Measurements from ENCODE around the gene IDUA. TPM values are rescaled to one million over a fixed set of nuclear protein-coding genes. Genes with fewer than 3 reads are reported as not detected.
A peak's percentile ranks its signal among the peaks of the same experiment; 100 is the strongest.

Gene IDUA
- total RNA-seq, 5 donors from 2014 or later (not counting 1 experiment from before 2014, with no cell fraction given), result 60.4 to 96.5 (median 78.7) TPM

DNA sequence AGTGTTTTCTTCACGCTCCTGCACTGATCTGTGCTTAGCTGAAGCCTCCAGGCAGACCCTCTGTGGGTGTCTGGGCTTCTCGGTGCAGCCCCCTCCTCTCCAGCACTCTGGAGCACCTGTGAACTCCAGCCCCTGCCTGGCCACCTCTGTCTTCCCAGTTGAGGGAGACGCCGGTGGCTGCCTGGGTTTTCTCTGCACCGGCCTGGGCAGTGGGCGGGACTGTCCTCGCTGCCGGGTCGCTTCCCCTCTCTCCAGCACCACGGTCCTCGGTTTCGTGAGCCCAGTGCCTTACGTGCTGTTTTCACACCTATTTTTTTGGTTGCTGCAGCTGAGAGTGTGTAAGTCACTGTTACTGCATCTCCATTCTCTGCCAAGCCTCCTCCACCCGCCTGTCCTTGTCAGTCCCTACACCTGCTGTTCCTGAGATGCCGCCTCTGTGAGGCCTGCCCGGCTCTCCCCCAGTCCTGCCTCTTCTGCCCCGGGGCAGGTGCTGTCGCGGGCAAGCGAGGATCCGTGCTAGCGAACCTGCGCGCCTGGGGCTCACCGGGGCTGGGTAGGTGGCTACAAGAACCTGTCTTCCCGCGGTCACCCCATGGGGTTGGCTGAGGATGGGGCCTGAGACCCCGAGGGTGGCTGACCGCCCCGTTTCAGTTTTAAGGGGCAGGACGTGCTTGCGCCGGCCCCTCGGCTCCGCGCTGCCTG, 22.1 kb downstream of the IDUA start:
- ATAC-seq (replicated peaks in 1 of 4) (peak in 1 of 4 experiments; percentile 8), DNase-seq (peak in 29 of 35 experiments; percentile 12 to 59 (median 24))
- Mint-ChIP-seq H3K9me3 (no peaks in the 10 kb centered on the region), H3K36me3 (no peaks in the 10 kb centered on the region), H3K4me1 (peaks cover 11 to 18% (median 12%) of the 10 kb centered on the region in 3 donors), H3K27ac (peak overlapping the region in 1 of 2 donors; percentile 72), H3K27me3 (peaks cover 32 to 45% of the 10 kb centered on the region in 2 donors), H3K4me3 (peak overlapping the region; percentile 68 to 77 (median 76))
- WGBS (ENCODE audit: insufficient coverage), result 2% methylated on average over 21 of the region's 36 CpGs
- Histone ChIP-seq H3K9me3 (no peaks in the 10 kb centered on the region), H3K4me1 (ENCODE audit: control insufficient read depth in 1 of 2, extremely low read depth in 1 of 2, insufficient read depth in 2 of 2, low read length in 2 of 2) (peaks cover 2 to 38% of the 10 kb centered on the region in 2 experiments), H3K27ac (ENCODE audit: low read length) (no peak overlapping the region), H3K36me3 (ENCODE audit: control insufficient read depth in 2 of 2, extremely low read depth in 1 of 2, insufficient read depth in 1 of 2, low read length in 1 of 2) (no peaks in the 10 kb centered on the region), H3K27me3 (replicated peaks in 1 of 2; ENCODE audit: control insufficient read depth in 2 of 2, extremely low read depth in 1 of 2, insufficient read depth in 2 of 2, low read length in 1 of 2) (peaks cover 2 to 47% of the 10 kb centered on the region in 2 experiments), H3K4me3 (ENCODE audit: control insufficient read depth in 1 of 2, extremely low read depth in 1 of 2, low read length in 1 of 2) (peak overlapping the region; percentile 61 to 72)
- POLR2A ChIA-PET, result no interaction called here
- CTCF ChIA-PET, result interaction anchor here in 1 of 2 donors (0.7 kb wide), 1 partner anchor 19 kb away, joined by 3 read pairs; no protein-coding TSS in a partner anchor

DNA sequence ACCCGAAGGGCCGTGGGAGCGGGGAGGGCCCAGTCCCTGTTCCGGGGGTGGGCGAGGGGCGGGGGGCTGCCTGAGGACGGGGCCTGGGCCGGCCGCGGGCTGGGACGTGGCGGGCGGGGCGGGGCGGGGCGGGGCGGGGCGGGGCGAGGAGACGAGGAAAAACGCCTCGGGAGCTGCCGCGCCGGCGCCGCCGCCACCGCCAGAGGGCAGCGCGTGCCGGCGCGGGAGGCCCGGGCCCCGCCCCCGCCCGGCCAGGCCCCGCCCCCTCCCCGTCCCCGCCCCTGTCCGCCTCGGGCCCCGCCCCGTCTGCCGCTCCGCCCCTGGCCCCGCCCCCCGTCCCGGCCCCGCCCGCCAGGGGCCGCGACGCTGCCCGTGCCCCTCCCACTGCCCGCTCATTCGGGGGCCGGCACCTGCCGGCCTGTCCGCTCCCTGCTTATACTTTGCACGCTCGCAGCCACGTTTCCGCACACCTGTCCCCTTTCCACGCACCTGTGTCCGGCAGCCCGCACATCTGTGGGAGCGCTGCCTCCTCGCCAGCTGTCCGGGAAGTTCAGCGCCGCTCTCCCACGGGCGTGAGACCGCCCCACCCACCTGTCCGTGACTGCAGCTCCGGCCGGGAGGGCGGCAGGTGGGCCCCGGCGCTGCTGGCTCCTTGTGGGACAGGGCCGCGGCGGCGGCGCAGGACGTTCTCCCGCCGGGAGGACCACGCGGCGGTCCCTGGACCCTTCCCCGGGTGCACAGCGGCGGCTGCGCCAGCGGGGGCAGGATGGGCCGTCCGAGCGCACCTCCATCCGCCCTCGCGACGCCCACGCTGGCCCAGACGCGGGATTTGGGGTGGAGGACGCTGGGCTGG, 22.9 kb downstream of the IDUA start:
- no peaks in the 10 kb centered on the region for H3K36me3 Mint-ChIP-seq
- H3K36me3 ChIP-seq (ENCODE audit: control insufficient read depth in 2 of 2, extremely low read depth in 1 of 2, insufficient read depth in 1 of 2, low read length in 1 of 2), result no peaks in the 10 kb centered on the region
- peak overlapping the region; percentile 83 to 90 (median 86) for H3K4me3 Mint-ChIP-seq
- peak overlapping the region; percentile 68 for H3K27ac ChIP-seq (ENCODE audit: low read length)
- H3K4me1 Mint-ChIP-seq, result peaks cover 11 to 19% (median 12%) of the 10 kb centered on the region in 3 donors
- H3K9me3 Mint-ChIP-seq, result no peaks in the 10 kb centered on the region
- DNase-seq (peak; percentile 27 to 78 (median 57)), ATAC-seq (replicated peaks in 1 of 4) (peak; percentile 43 to 64 (median 55))
- peak overlapping the region in 1 of 2 donors; percentile 52 for H3K27ac Mint-ChIP-seq
- H3K4me1 ChIP-seq (ENCODE audit: control insufficient read depth in 1 of 2, extremely low read depth in 1 of 2, insufficient read depth in 2 of 2, low read length in 2 of 2), result peaks cover 2 to 38% of the 10 kb centered on the region in 2 experiments
- H3K4me3 ChIP-seq (ENCODE audit: control insufficient read depth in 1 of 2, extremely low read depth in 1 of 2, low read length in 1 of 2), result peak overlapping the region; percentile 70 to 80
- ChIA-PET POLR2A (interaction anchor here in 1 of 2 donors (0.6 kb wide), 1 partner anchor 564 kb away, joined by 6 read pairs; no protein-coding TSS in a partner anchor), CTCF (interaction anchor here in 1 of 2 donors (0.7 kb wide), 1 partner anchor 337 kb away, joined by 3 read pairs; the partner anchor contains the start of gene UVSSA)
- peaks cover 27 to 38% of the 10 kb centered on the region in 2 donors for H3K27me3 Mint-ChIP-seq
- H3K27me3 ChIP-seq (replicated peaks in 1 of 2; ENCODE audit: control insufficient read depth in 2 of 2, extremely low read depth in 1 of 2, insufficient read depth in 2 of 2, low read length in 1 of 2), result peaks cover 2 to 39% of the 10 kb centered on the region in 2 experiments
- 2% methylated on average over 59 of the region's 109 CpGs for WGBS (ENCODE audit: insufficient coverage)
- H3K9me3 ChIP-seq, result no peaks in the 10 kb centered on the region

DNA sequence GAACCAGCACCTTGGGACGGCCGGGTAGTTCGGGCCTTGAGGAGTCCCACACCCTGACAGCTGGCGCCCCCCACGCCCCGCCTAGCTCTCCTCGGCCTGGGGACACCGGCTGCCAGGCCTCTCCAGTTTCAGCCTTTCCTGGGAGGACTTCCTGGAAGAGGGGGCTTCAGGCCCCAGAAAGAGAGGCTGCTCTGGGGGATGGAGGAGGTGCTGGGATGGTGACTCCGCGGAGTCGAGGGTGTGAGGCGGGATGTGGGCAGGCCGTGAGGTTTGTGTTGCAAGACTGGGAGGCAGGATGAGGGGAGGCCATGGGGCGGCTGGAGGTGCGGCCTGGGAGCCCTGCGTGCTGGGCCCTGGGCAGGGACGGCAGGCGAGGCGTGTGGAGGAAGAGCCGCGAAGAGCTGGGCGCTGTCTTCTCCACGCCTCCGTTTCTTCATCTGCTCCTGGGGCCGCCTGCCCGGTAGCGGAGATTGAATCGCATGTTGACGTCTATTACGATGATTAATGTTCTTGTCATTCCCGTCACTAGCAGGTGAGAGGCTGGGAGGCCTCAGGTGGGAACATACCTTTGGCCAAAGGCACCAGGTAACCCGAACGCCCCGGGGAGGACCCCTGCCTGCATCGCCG, 23.7 kb downstream of the IDUA start:
- Histone ChIP-seq H3K9me3 (no peaks in the 10 kb centered on the region), H3K36me3 (ENCODE audit: control insufficient read depth in 2 of 2, extremely low read depth in 1 of 2, insufficient read depth in 1 of 2, low read length in 1 of 2) (no peaks in the 10 kb centered on the region), H3K4me3 (ENCODE audit: control insufficient read depth in 1 of 2, extremely low read depth in 1 of 2, low read length in 1 of 2) (peak overlapping the region; percentile 70 to 80), H3K27ac (ENCODE audit: low read length) (peak overlapping the region; percentile 68), H3K4me1 (ENCODE audit: control insufficient read depth in 1 of 2, extremely low read depth in 1 of 2, insufficient read depth in 2 of 2, low read length in 2 of 2) (peaks cover 2 to 38% of the 10 kb centered on the region in 2 experiments), H3K27me3 (replicated peaks in 1 of 2; ENCODE audit: control insufficient read depth in 2 of 2, extremely low read depth in 1 of 2, insufficient read depth in 2 of 2, low read length in 1 of 2) (peaks cover 2 to 31% of the 10 kb centered on the region in 2 experiments)
- H3K4me1 Mint-ChIP-seq, result peaks cover 11 to 19% (median 12%) of the 10 kb centered on the region in 3 donors
- ChIA-PET POLR2A (interaction anchor here in 1 of 2 donors (0.5 kb wide), 1 partner anchor 224 kb away, joined by 3 read pairs; no protein-coding TSS in a partner anchor), CTCF (no interaction called here)
- H3K4me3 Mint-ChIP-seq, result peak overlapping the region; percentile 83 to 90 (median 86)
- H3K27me3 Mint-ChIP-seq, result peaks cover 25 to 33% of the 10 kb centered on the region in 2 donors
- ATAC-seq (replicated peaks in 1 of 4), result peak; percentile 38 to 49 (median 44)
- H3K27ac Mint-ChIP-seq, result peak overlapping the region; percentile 89 to 91
- no peaks in the 10 kb centered on the region for H3K36me3 Mint-ChIP-seq
- DNase-seq, result peak; percentile 33 to 81 (median 66)
- 2% methylated on average over 36 of the region's 36 CpGs for WGBS (ENCODE audit: insufficient coverage)
- H3K9me3 Mint-ChIP-seq, result no peaks in the 10 kb centered on the region

DNA sequence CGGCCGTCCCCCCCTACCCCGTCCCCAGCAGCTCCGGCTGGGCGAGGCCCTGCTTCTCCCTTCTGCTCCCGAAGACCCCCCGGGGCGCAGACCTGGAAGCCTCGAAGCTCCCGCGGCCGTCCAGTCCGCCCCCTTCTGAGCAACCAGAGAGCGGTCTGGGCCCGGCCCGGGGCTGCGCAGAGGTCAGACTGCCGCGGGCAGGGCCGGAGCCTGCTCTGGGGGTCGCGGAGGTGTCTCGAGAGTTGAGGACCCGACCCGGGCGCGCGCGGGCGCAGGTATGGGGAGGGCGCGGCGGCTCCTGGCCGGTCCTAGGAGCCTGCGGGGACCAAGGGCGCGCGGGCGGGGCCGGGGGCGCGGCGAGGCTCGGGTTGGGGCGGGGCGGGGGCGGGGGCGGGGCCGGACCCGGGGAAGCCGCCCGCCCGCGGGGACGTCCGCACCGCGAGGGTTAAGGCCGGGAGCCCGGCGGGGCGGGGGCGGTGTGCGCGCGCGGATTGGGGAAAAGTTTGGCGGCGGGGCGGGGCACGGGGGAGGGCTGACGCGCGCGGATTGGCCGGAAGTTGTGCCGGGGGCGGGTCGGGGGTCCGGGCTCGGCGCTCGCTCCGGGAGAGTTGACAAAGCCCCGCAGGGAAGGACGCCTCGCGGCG, 24.3 kb downstream of the IDUA start, which contains the start of gene FGFRL1:
Gene FGFRL1 (plus strand): TSS at position 605 of the 644 bp plus-strand sequence. CDS start 860 bp downstream, outside the sequence.
- H3K36me3 Mint-ChIP-seq, result no peaks in the 10 kb centered on the region
- CTCF ChIA-PET, result no interaction called here

DNA sequence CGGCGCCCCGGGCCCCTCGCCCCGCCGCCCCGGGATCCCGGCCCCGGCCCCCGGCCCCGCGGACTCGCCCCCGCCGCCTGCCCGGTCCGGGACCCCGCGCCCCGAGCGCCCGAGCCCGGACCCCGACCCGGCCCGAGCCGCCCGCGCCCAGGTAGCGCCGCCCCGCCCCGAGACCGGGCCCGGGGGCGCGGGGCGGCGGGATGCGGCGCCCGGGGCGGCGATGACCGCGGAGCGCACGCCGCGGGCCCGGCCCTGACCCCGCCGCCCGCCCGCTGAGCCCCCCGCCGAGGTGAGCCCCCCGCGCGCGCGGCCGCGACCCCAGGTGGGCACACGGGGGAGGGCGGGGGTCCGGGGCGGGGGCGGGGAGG, 24.8 kb downstream of the IDUA start:
- H3K4me3 ChIP-seq (ENCODE audit: control insufficient read depth in 1 of 2, extremely low read depth in 1 of 2, low read length in 1 of 2), result no peak overlapping the region
- no peaks in the 10 kb centered on the region for H3K36me3 ChIP-seq (ENCODE audit: control insufficient read depth in 2 of 2, extremely low read depth in 1 of 2, insufficient read depth in 1 of 2, low read length in 1 of 2)
- Mint-ChIP-seq H3K4me3 (peak overlapping the region in 1 of 3 donors; percentile 90), H3K9me3 (no peaks in the 10 kb centered on the region), H3K36me3 (no peaks in the 10 kb centered on the region), H3K27me3 (peaks cover 18 to 23% of the 10 kb centered on the region in 2 donors), H3K27ac (no peak overlapping the region), H3K4me1 (peaks cover 11 to 19% (median 12%) of the 10 kb centered on the region in 3 donors)
- CTCF ChIA-PET, result no interaction called here
- H3K27me3 ChIP-seq (replicated peaks in 1 of 2; ENCODE audit: control insufficient read depth in 2 of 2, extremely low read depth in 1 of 2, insufficient read depth in 2 of 2, low read length in 1 of 2), result peaks cover under 1 to 23% of the 10 kb centered on the region in 2 experiments
- 2% methylated on average over 47 of the region's 69 CpGs for WGBS (ENCODE audit: insufficient coverage)
- DNase-seq (no peak), ATAC-seq (replicated peaks in 1 of 4) (peak in 1 of 4 experiments; percentile 2)
- H3K4me1 ChIP-seq (ENCODE audit: control insufficient read depth in 1 of 2, extremely low read depth in 1 of 2, insufficient read depth in 2 of 2, low read length in 2 of 2), result peaks cover 2 to 38% of the 10 kb centered on the region in 2 experiments
- no peaks in the 10 kb centered on the region for H3K9me3 ChIP-seq
- POLR2A ChIA-PET, result no interaction called here
- no peak overlapping the region for H3K27ac ChIP-seq (ENCODE audit: low read length)

More for the DNA sequence above, 24.3 kb downstream of the IDUA start, which contains the start of gene FGFRL1:
- peaks cover 11 to 19% (median 12%) of the 10 kb centered on the region in 3 donors for H3K4me1 Mint-ChIP-seq
- peak within 1 kb of the TSS; percentile 89 to 91 for H3K27ac Mint-ChIP-seq
- Histone ChIP-seq H3K36me3 (ENCODE audit: control insufficient read depth in 2 of 2, extremely low read depth in 1 of 2, insufficient read depth in 1 of 2, low read length in 1 of 2) (no peaks in the 10 kb centered on the region), H3K27ac (ENCODE audit: low read length) (peak within 1 kb of the TSS; percentile 68), H3K4me3 (ENCODE audit: control insufficient read depth in 1 of 2, extremely low read depth in 1 of 2, low read length in 1 of 2) (peak within 1 kb of the TSS; percentile 70 to 80), H3K9me3 (no peaks in the 10 kb centered on the region), H3K27me3 (replicated peaks in 1 of 2; ENCODE audit: control insufficient read depth in 2 of 2, extremely low read depth in 1 of 2, insufficient read depth in 2 of 2, low read length in 1 of 2) (peaks cover 2 to 28% of the 10 kb centered on the region in 2 experiments), H3K4me1 (ENCODE audit: control insufficient read depth in 1 of 2, extremely low read depth in 1 of 2, insufficient read depth in 2 of 2, low read length in 2 of 2) (peaks cover 2 to 38% of the 10 kb centered on the region in 2 experiments)
- peaks cover 22 to 28% of the 10 kb centered on the region in 2 donors for H3K27me3 Mint-ChIP-seq
- ATAC-seq (replicated peaks in 1 of 4) (peak; percentile 64 to 70 (median 67)), DNase-seq (peak; percentile 78 to 94 (median 86))
- WGBS (ENCODE audit: insufficient coverage), result under 1% methylated on average over 52 of the region's 89 CpGs
- POLR2A ChIA-PET, result no interaction called here
- H3K4me3 Mint-ChIP-seq, result peak within 1 kb of the TSS; percentile 83 to 90 (median 86)
- H3K9me3 Mint-ChIP-seq, result no peaks in the 10 kb centered on the region

Data from T-cell (primary cell).